ENCODE results near the gene F9.

- TF ChIP-seq EZH2 (IDR thresholded peaks at IDR 0.05; ENCODE audit: insufficient read depth, low read length) = no peak
- TF ChIP-seq, protein P1, sequence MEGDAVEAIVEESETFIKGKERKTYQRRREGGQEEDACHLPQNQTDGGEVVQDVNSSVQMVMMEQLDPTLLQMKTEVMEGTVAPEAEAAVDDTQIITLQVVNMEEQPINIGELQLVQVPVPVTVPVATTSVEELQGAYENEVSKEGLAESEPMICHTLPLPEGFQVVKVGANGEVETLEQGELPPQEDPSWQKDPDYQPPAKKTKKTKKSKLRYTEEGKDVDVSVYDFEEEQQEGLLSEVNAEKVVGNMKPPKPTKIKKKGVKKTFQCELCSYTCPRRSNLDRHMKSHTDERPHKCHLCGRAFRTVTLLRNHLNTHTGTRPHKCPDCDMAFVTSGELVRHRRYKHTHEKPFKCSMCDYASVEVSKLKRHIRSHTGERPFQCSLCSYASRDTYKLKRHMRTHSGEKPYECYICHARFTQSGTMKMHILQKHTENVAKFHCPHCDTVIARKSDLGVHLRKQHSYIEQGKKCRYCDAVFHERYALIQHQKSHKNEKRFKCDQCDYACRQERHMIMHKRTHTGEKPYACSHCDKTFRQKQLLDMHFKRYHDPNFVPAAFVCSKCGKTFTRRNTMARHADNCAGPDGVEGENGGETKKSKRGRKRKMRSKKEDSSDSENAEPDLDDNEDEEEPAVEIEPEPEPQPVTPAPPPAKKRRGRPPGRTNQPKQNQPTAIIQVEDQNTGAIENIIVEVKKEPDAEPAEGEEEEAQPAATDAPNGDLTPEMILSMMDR (IDR thresholded peaks at IDR 0.05; ENCODE audit: insufficient read depth, low read depth, low read length) = peak; percentile 49
These were observed 29.0 kb downstream of the F9 start for GRCh38 chrX:139559383-139560042.

Measured in astrocyte (in vitro differentiated cells and primary cell).